NOMO-1 (cell line): ENCODE measurements around the gene TRPV5.

ENCODE experiments used
- DNase-seq, 2 experiments: peaks; one replicate each; lab custom pipeline; 2025; ENCODE audit not compliant: unreplicated experiment in 2 of 2; lab: John Stamatoyannopoulos, UW

Gene TRPV5

DNA sequence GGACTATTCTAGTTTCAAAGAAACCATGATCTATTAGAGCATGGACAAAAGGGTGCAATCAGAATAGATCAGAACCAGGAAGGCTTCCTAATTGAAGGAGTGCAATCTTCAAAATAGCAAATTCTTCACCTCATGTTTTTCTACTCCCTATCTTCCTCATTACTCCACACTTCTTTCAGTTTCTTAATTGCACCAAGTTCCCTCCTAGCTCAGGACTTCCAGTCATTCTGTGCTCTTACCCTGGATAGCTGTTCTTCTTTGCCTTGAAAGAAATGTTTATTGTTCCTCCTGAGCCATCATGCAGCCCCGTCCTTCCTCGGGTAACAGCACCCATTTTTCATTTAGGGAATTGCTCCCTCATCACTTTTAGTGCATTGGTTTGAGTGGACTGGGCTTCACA lies 23.1 kb downstream of the TRPV5 start:
- no peak for DNase-seq

- no peak for DNase-seq
Measured at GRCh38 chr7:142910031-142910433, 23.5 kb downstream of the TRPV5 start.

DNA sequence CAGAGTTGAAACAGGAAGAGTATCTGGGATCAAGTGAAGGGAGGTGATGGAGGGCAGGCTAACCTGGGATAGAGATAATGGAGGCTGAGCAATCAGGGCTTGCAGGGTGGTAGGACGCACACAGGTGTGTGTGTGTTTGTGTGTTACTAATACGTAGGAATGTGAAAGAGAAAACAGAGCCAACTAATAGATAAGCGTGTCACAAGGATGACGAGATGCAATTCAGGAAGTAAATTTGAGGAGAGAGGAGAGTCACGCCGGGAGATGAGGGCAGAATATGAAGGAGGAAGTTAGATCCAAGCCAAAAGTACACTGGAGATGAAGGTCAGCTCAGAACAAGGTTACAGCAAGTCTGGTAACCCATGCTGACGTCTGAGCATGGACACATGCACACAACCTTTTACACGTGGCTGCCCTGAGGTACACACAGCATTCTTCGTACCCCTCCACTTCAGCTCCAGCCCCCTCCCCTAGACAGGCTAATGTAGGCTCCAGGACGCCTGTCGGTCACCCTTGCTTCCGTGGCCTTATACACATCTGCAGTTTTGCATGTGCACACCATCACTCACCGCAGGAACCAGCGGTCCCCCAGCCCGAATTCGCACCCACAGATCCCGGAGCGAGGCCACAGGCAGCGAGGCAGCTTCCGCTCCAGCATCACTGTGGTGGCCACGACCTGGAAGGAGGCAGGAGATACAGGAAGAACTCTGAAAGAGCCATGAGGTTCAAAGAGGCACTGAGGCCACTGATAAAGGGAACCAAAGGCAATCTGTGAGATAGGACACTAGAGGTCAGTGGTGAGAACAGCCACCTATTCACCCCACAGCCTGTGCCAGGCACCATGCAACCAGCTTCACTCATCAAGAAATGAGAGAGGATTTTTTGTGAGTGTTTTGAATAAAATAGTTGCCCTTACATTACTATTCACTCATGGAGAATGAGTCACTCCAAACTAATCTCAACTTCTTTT lies 24.3 kb downstream of the TRPV5 start:
- DNase-seq, result peak; percentile 1 to 33

GRCh38 chr7:142908290-142908689 lies 25.3 kb downstream of the TRPV5 start:
- no peak for DNase-seq

- no peak for DNase-seq
Measured at GRCh38 chr7:142906643-142907042, 26.9 kb downstream of the TRPV5 start.

- no peak for DNase-seq
Measured at GRCh38 chr7:142905759-142906158, 27.8 kb downstream of the TRPV5 start.

- no peak for DNase-seq
Measured at GRCh38 chr7:142904128-142904527, 29.4 kb downstream of the TRPV5 start.

DNA sequence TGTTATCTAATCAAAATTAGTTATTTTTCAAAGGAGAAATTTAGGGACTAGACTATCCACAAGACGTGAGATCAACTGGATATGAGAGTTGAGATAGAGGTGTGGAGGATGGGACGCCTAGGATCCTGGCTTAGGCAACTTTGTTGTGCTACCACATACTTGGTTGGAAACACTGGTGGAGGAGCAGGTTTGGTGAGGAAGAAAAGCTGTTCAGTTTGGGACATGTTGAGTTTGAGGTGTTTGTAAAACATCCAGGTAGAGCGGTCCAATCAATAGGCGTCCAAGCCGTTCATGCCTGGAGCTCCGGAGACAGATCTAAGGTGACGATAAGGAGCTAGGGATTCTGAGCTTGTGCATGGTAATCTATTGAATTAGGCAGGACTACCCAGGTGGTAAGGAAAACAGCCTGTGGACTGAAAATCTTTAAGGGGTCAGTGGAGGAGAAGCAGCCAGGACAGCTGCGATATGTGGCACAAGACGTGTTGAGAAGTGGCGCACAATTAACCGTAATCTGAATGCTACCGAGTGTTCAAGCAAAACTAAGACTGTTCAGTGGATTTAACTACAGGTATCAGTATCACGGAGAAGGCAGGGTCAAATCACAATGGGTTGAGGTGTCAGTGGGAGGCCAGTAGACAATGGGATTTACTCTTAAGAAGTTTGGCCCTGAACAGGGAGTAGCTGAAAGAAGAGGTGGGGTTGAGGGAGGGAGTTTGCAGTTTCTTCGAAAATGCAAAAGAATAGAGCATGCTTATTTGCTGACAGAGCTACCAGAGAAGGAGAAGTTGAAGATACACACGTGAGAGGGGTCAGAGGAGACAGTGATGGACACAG lies 31.9 kb downstream of the TRPV5 start:
- DNase-seq, result no peak

- no peak for DNase-seq
Measured at GRCh38 chr7:142899661-142900060, 33.9 kb downstream of the TRPV5 start.

- DNase-seq, result no peak
Measured at GRCh38 chr7:142898377-142899170, 35.0 kb downstream of the TRPV5 start.

DNA sequence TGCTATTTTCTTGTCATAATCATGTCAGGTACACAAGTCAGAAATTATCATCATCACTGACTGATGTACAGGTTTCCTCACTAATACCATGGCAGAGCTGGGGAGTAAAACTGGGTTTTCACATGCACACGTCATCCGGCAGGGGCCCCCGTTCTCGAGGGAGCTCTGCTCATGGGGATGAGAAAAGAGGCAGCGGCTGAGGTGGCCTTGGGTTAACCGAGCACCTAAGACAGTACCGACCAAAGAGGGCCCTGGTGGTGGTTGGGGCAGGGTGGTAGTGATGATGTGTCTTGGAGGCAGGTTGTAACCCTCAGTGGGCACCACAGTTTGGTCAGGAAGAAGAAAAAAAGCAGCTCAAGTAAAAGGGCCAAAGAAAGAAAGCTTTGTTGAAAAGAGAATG lies 35.9 kb downstream of the TRPV5 start:
- no peak for DNase-seq

DNA sequence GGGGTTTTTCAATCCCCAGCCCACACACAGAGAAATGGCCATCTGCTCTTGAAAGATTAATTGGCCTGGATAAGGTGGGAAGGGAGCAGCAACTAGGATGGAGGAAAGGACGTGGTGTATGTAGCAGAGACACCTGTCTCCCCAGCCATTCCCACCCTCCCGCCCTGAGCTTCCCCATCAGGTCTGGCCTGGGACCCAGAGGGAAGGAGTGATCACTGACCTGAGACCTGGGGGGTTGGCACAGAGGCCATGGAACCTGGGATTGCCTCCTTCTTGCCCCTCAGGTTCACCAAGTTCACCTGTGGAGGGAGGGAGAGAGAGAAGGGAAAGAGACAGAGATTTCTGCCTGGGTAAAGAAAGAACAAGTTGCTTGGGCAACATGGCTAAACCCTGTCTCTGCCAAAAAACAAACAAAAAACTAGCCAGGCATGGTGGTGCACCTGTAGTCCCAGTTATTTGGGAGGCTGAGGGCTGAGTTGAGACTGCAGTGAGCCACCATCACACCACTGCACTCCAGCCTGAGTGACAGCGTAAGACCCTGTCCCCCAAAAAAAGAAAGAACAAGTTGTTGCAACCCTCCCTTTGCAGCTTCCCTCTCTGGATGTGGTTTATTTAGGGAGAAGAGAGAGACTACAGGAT lies 36.7 kb downstream of the TRPV5 start:
- DNase-seq, result no peak

DNA sequence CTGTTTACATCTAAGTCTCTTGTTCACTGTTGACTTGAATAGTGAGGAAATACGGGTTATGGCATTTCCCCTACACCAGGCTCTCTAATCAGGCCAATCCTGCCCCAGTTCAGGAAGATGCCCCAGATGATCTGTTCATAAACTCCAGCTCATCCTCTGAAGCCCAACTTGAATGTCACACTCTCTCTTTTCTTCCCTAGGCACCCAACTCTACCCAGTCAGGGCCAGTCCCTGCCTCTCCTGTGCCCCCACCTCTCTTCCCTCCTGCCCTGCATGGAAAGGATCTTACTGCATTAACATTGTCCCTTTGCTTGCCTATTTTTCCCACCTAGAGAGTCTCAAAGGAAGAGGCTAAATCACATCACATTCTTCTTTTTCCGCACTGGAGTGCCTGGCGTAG lies 37.4 kb downstream of the TRPV5 start:
- DNase-seq, result no peak

- DNase-seq, result no peak
Measured at GRCh38 chr7:142894985-142895593, 38.5 kb downstream of the TRPV5 start.

DNA sequence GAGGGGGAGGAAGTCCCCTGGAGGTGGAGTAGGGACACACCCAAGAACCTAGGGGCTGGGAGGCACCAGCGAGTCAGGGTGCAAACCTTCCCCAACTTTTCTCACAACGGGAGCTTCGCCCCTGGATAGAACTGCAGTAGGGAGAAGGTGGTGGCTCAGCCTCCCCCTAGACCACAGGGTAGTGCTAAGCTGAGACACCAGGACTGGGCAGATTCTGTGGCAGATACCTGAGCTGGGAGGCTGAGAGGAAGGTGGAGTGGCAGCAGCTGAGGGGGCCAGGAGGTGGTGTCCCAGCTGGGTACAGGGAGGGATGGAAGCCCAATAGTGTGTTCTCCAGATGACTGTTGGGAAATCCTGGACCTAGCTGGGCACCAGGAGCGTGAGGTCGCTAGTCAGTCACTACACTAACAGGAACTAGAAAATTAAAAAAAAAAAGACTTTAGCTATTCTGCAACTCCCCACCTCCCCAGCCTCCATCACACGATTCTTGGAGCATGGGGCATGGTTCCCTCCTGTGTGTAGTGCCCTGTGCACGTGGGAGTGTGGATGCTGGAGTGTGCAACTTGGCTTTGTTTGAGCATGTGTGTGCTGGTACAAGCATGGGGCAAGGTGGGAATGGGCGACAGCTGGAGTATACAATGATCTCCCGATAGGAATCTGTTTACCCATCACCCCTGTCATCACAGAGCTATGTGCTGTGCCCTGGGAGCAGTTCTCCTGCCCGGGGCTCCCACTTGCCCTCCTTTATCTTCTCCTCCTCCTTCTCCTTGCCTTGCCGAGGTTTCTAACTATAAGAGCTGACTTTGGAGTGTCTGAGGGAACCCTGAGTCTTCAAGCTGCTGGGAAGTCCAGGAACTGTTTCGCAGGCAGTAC lies 39.2 kb downstream of the TRPV5 start:
- no peak for DNase-seq

DNA sequence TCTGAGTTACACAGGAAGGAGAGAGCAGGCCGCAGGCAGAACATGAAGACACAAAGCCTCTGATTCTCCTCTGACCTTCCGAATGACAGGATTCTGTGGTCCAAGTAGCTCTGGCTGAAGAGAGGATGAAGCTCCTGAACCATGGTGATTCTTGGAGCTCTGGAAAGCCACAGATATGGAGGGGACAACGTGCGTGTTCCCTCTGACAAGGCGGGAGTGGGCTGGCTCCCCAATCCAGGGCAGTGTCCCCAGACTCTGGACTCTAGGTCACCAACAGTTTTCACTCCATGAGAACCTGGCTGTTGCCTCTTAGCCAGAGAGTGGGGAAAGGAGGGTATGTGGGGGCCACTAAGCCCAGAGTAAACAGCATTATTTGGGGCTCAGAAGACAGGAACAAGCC lies 40.6 kb downstream of the TRPV5 start:
- no peak for DNase-seq

GRCh38 chr7:142891490-142892082 lies 42.0 kb downstream of the TRPV5 start:
- no peak for DNase-seq

- no peak for DNase-seq
Measured at GRCh38 chr7:142890874-142891485, 42.6 kb downstream of the TRPV5 start.
